ENCODE results near the gene ANAPC15. TPM values are rescaled to one million over a fixed set of nuclear protein-coding genes. Genes with fewer than 3 reads are reported as not detected.

Gene ANAPC15
- total RNA-seq, 4 donors from 2014 or later: 13.2 to 26.9 (median 22.8) TPM

GRCh38 chr11:72102162-72102561, 10.3 kb downstream of the ANAPC15 start:
- ATAC-seq (ENCODE audit: low FRiP score): no peak
- no peak for TF ChIP-seq CTCF (IDR thresholded peaks at IDR 0.05)
- DNase-seq (ENCODE audit: low spot score): no peak

- no peak for DNase-seq (ENCODE audit: low spot score)
- no peak for ATAC-seq (ENCODE audit: low FRiP score)
These were observed 12.0 kb downstream of the ANAPC15 start for GRCh38 chr11:72100462-72100861.

GRCh38 chr11:72100009-72100408, 12.5 kb downstream of the ANAPC15 start:
- no peak for DNase-seq (ENCODE audit: low spot score)

More at GRCh38 chr11:72100462-72100861, 12.0 kb downstream of the ANAPC15 start:
- no peak for TF ChIP-seq CTCF (IDR thresholded peaks at IDR 0.05)

GRCh38 chr11:72098741-72099140, 13.8 kb downstream of the ANAPC15 start:
- ATAC-seq (ENCODE audit: low FRiP score) (no peak), DNase-seq (ENCODE audit: low spot score) (no peak)
- TF ChIP-seq CTCF (IDR thresholded peaks at IDR 0.05): no peak

More at GRCh38 chr11:72100009-72100408, 12.5 kb downstream of the ANAPC15 start:
- ATAC-seq (ENCODE audit: low FRiP score): no peak
- TF ChIP-seq CTCF (IDR thresholded peaks at IDR 0.05): no peak

- TF ChIP-seq CTCF (IDR thresholded peaks at IDR 0.05): peak in 1 of 3 donors; percentile 71
- peak; percentile 91 for ATAC-seq (ENCODE audit: low FRiP score)
- DNase-seq (ENCODE audit: low spot score): peak; percentile 69
These were observed 21.2 kb downstream of the ANAPC15 start for GRCh38 chr11:72091292-72091691.

GRCh38 chr11:72088076-72088808, 24.3 kb downstream of the ANAPC15 start:
- TF ChIP-seq CTCF (IDR thresholded peaks at IDR 0.05): no peak
- ATAC-seq (ENCODE audit: low FRiP score): no peak
- no peak for DNase-seq (ENCODE audit: low spot score)

Data from omental fat pad (tissue), 4 donors.